AG04450 (cell line): ENCODE data around the gene BIRC7. TPM values are rescaled to one million over a fixed set of nuclear protein-coding genes. Genes with fewer than 3 reads are reported as not detected.

ENCODE experiments used
- CTCF ChIA-PET: fragments of 300-600, 350-600 bp; formaldehyde crosslinking; extraction: SDS; loops from one replicate; lab custom pipeline; 2022; ENCODE audit warnings: antibody characterized with exemption, inconsistent platforms; lab: Charles Lee
- POLR2A ChIA-PET: fragments of 350-600 bp; formaldehyde crosslinking; extraction: SDS; loops from one replicate; lab custom pipeline; 2021; ENCODE audit warnings: antibody characterized with exemption, inconsistent platforms; lab: Yijun Ruan, JAX
- DNase-seq: peaks from one replicate; pipeline ENCODE4 v3.0.0-alpha.2; 2011; ENCODE audit warnings: low read depth, low spot score
- H3K27ac ChIP-seq: one replicate; pipeline ENCODE4 v1.5.1; 2012; ENCODE audit warnings: low read depth, low read length, control low read depth
- H3K27me3 ChIP-seq: one replicate; pipeline ENCODE4 v1.6.0; 2012; ENCODE audit warnings: low read length; ENCODE audit not compliant: control insufficient read depth, insufficient read depth
- H3K4me3 ChIP-seq: 2 replicates; pipeline ENCODE4 v1.5.1; 2011; ENCODE audit warnings: mild to moderate bottlenecking, low read depth, low read length, control low read depth
- H3K9me3 ChIP-seq: 2 replicates; pipeline ENCODE4 v1.5.1; 2012; ENCODE audit warnings: low read length; ENCODE audit not compliant: control insufficient read depth, insufficient read depth
- polyA plus RNA-seq: library from polyadenylated mRNA; depleted of rRNA; stranded (reverse); fragments of >200 nt; gene quantifications from 2 replicates; pipeline ENCODE4 v1.2.3, GENCODE V29; 2011
- TF ChIP-seq, protein P1 (sequence below): IDR thresholded peaks from 2 replicates; pipeline ENCODE4 v1.5.1; 2011; ENCODE audit warnings: low read depth, low read length, control low read depth, inconsistent platforms

The BIRC7 gene
- polyA plus RNA-seq, 1 experiment: not detected

DNA sequence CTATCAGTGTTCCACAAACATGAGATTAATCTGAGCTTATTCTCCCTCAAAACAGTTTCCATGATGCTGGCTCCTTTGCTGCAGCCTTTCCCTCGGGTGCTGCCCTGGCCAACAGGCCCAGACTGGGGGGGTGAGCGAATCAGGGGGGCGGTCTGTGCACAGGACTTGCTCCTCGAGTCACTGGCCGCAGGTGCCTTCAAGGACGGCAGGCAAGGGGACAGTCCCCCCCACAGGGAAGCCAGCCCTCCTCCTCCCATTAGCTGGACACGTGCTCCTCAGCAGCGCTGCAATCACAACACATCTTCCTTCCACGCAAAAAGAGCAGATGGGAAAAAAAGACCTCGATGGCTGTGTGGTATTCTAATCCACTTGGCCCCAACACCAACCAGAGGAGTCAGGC lies 29.8 kb upstream of the BIRC7 start:
- DNase-seq: no peak
- ChIA-PET CTCF (interaction anchor here (1.2 kb wide), 2 partner anchors 9 to 19 kb away, joined by 3 read pairs; no protein-coding TSS in a partner anchor), POLR2A (no interaction called here)
- no peak overlapping the region for H3K4me3 ChIP-seq
- no peaks in the 10 kb centered on the region for H3K9me3 ChIP-seq
- TF ChIP-seq, protein P1, sequence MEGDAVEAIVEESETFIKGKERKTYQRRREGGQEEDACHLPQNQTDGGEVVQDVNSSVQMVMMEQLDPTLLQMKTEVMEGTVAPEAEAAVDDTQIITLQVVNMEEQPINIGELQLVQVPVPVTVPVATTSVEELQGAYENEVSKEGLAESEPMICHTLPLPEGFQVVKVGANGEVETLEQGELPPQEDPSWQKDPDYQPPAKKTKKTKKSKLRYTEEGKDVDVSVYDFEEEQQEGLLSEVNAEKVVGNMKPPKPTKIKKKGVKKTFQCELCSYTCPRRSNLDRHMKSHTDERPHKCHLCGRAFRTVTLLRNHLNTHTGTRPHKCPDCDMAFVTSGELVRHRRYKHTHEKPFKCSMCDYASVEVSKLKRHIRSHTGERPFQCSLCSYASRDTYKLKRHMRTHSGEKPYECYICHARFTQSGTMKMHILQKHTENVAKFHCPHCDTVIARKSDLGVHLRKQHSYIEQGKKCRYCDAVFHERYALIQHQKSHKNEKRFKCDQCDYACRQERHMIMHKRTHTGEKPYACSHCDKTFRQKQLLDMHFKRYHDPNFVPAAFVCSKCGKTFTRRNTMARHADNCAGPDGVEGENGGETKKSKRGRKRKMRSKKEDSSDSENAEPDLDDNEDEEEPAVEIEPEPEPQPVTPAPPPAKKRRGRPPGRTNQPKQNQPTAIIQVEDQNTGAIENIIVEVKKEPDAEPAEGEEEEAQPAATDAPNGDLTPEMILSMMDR: no peak
- no peak overlapping the region for H3K27ac ChIP-seq
- H3K27me3 ChIP-seq: no peaks in the 10 kb centered on the region

DNA sequence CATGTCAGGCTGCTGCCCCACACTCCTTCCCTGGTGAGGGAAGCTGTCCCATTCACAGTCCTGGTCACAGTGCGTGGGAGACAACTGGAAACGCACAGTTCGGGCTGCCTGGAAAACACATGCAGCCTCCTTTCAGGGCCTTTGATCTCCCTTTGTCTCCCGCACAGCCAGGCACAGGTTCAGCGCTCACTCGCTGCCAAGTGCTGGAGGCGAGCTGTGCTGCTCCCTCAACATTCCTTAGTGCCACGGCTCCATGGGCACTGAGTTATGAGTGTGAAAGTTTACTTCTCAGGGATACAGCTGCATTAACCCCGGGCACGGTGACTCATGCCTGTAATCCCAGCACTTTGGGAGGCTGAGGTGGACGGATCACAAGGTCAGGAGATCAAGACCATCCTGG lies 28.8 kb upstream of the BIRC7 start:
- CTCF ChIA-PET: interaction anchor here (1.2 to 1.8 kb wide), 2 partner anchors 16 to 18 kb away, joined by 3 to 9 read pairs; no protein-coding TSS in a partner anchor
- Histone ChIP-seq H3K27ac (no peak overlapping the region), H3K4me3 (no peak overlapping the region), H3K9me3 (no peaks in the 10 kb centered on the region), H3K27me3 (no peaks in the 10 kb centered on the region)
- DNase-seq: no peak
- POLR2A ChIA-PET: no interaction called here
- TF ChIP-seq, protein P1: no peak

DNA sequence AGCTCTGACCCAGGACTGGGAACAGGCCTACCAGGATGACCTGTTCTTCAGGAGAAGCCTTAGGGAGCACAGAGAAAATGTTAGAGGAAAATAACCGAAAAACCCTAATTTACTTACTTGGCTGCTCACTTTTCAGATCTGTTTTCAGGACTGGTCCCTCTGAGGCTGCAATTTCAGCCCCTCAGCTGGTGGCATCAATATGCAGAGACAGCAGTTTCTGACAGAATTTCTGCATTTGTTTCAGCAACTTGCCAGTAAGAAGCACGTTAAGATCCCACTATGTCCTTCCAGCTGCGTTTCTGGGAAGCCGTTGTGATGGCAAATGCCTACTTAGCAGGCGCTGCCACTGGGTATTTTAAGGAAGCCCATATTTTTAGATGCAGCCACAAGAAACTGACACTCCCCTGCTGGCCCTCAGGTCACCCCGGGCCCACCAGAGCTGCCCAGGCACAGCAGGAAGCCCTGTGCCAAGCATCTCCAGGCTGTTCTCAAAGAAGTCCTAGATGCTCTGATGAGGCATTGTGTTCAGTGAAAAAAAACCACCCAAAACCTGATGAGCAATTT lies 27.3 kb upstream of the BIRC7 start:
- TF ChIP-seq, protein P1: no peak
- no peak for DNase-seq
- Histone ChIP-seq H3K27ac (no peak overlapping the region), H3K9me3 (no peaks in the 10 kb centered on the region), H3K27me3 (no peaks in the 10 kb centered on the region), H3K4me3 (no peak overlapping the region)
- POLR2A ChIA-PET: interaction anchor here (0.6 kb wide), 1 partner anchor 13 kb away, joined by 3 read pairs; no protein-coding TSS in a partner anchor
- CTCF ChIA-PET: interaction anchor here (1.5 to 1.8 kb wide), 2 partner anchors 15 kb away, joined by 6 to 9 read pairs; no protein-coding TSS in a partner anchor

DNA sequence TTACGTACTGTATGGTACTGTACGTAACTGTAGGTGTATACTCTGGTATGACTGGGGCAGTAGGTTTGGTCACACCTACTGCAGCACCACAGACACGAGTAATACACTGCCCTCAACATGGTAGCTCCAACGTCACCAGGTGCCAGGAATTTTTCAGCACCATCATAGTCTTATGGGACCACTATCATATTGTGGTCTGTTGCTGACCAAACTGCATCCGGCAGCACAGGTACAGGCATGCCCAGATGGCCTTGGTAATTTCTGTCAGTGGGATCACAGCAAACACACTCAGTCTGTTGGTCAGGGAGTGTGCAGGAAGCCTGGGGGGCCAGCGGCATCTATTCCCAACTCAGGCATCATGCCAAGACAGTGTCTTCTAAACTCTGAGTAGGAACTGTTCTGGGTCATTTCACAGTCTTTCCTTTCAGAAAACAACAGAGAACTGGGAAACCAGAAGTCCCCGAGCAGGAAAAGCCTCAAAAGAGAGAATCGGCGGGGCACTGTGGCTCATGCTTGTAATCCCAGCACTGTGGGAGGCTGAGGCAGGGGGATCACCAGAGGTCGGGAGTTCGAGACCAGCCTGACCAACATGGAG lies 25.6 kb upstream of the BIRC7 start:
- DNase-seq: no peak
- Histone ChIP-seq H3K9me3 (no peaks in the 10 kb centered on the region), H3K27ac (no peak overlapping the region), H3K27me3 (no peaks in the 10 kb centered on the region), H3K4me3 (no peak overlapping the region)
- ChIA-PET POLR2A (no interaction called here), CTCF (interaction anchor here (1.5 kb wide), 1 partner anchor 13 kb away, joined by 6 read pairs; no protein-coding TSS in a partner anchor)
- TF ChIP-seq, protein P1: no peak

DNA sequence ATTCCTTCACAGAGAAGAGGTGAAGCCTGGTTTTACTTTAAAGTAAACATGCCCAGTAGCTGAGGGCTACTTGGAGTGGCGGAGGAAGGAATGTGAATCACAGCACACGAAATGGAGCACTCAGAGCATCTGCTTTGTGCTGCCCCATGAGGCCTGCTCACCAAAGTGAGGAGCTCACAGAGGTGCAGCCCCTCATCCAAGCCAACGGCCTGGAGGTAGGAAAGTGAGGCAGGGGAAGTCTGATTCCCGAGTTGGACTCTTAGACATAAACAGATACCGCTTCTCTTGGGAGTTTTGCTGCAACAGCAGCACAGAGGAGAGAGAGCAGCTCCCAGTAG lies 23.3 kb upstream of the BIRC7 start:
- Histone ChIP-seq H3K4me3 (no peak overlapping the region), H3K27ac (no peak overlapping the region), H3K27me3 (no peaks in the 10 kb centered on the region), H3K9me3 (no peaks in the 10 kb centered on the region)
- ChIA-PET POLR2A (no interaction called here), CTCF (interaction anchor here (1.3 to 6.2 kb wide), 2 partner anchors 12 to 156 kb away, joined by 3 to 59 read pairs; no protein-coding TSS in a partner anchor)
- no peak for DNase-seq
- TF ChIP-seq, protein P1: no peak
